ENCODE results near the gene SIM2. TPM values are rescaled to one million over a fixed set of nuclear protein-coding genes. Genes with fewer than 3 reads are reported as not detected.

SIM2 gene
- total RNA-seq, 4 donors from 2014 or later, result 1.00 to 9.3 (median 4.1) TPM

- Histone ChIP-seq H3K9me3 (no peaks in the 10 kb centered on the region), H3K36me3 (no peaks in the 10 kb centered on the region), H3K27me3 (peaks cover 0 to 9% (median 0%) of the 10 kb centered on the region in 3 donors), H3K4me3 (no peak overlapping the region), H3K27ac (no peak overlapping the region), H3K4me1 (no peaks in the 10 kb centered on the region)
- ATAC-seq, result no peak
- DNase-seq, result no peak
- intact Hi-C loops (cut with DNase I; ENCODE audit: low total_unique reads), result no loop called here
- TF ChIP-seq CTCF (IDR thresholded peaks at IDR 0.05 in 4 of 5, conservative IDR thresholded peaks at IDR 0.05 in 1 of 5), result no peak
- TF ChIP-seq POLR2A (IDR thresholded peaks at IDR 0.05), result no peak
- in situ Hi-C loops (cut with MboI; ENCODE audit: low sequenced_read_pairs in 4 of 4), result no loop called here
Observed at GRCh38 chr21:36657999-36658398, 40.9 kb upstream of the SIM2 start.

- Histone ChIP-seq H3K27ac (no peak overlapping the region), H3K9me3 (no peaks in the 10 kb centered on the region), H3K27me3 (peaks cover 0 to 9% (median 0%) of the 10 kb centered on the region in 3 donors), H3K4me3 (no peak overlapping the region), H3K4me1 (peaks cover 4 to 7% of the 10 kb centered on the region in 2 donors), H3K36me3 (no peaks in the 10 kb centered on the region)
- ATAC-seq (no peak), DNase-seq (no peak)
- in situ Hi-C loops (cut with MboI; ENCODE audit: low sequenced_read_pairs in 4 of 4) (no loop called here), intact Hi-C loops (cut with DNase I; ENCODE audit: low total_unique reads) (no loop called here)
- TF ChIP-seq CTCF (IDR thresholded peaks at IDR 0.05 in 4 of 5, conservative IDR thresholded peaks at IDR 0.05 in 1 of 5), result no peak
- no peak for TF ChIP-seq POLR2A (IDR thresholded peaks at IDR 0.05)
Observed at GRCh38 chr21:36658926-36659325, 40.0 kb upstream of the SIM2 start.

GRCh38 chr21:36661511-36662309, 37.2 kb upstream of the SIM2 start:
- Histone ChIP-seq H3K4me1 (peaks cover 6 to 15% of the 10 kb centered on the region in 2 donors), H3K4me3 (no peak overlapping the region), H3K27me3 (peaks cover 0 to 4% (median 0%) of the 10 kb centered on the region in 3 donors), H3K9me3 (no peaks in the 10 kb centered on the region), H3K27ac (no peak overlapping the region), H3K36me3 (no peaks in the 10 kb centered on the region)
- in situ Hi-C loops (cut with MboI; ENCODE audit: low sequenced_read_pairs in 4 of 4) (loop anchor here in 1 of 4 donors (10.0 kb wide), 1 partner anchor 263 kb away; no protein-coding TSS in a partner anchor), intact Hi-C loops (cut with DNase I; ENCODE audit: low total_unique reads) (loop anchor here (1.0 kb wide), 1 partner anchor 267 kb away; no protein-coding TSS in a partner anchor)
- peak; percentile 16 to 56 (median 45) for TF ChIP-seq CTCF (IDR thresholded peaks at IDR 0.05 in 4 of 5, conservative IDR thresholded peaks at IDR 0.05 in 1 of 5)
- no peak for TF ChIP-seq POLR2A (IDR thresholded peaks at IDR 0.05)
- ATAC-seq (no peak), DNase-seq (peak in 1 of 2 donors; percentile 22)

- Histone ChIP-seq H3K9me3 (no peaks in the 10 kb centered on the region), H3K4me1 (peaks cover 6 to 15% of the 10 kb centered on the region in 2 donors), H3K27ac (no peak overlapping the region), H3K27me3 (peaks cover 0 to 4% (median 0%) of the 10 kb centered on the region in 3 donors), H3K4me3 (peak overlapping the region in 1 of 4 donors; percentile 0), H3K36me3 (no peaks in the 10 kb centered on the region)
- ATAC-seq (no peak), DNase-seq (no peak)
- TF ChIP-seq CTCF (IDR thresholded peaks at IDR 0.05 in 4 of 5, conservative IDR thresholded peaks at IDR 0.05 in 1 of 5) (no peak), POLR2A (IDR thresholded peaks at IDR 0.05) (no peak)
- intact Hi-C loops (cut with DNase I; ENCODE audit: low total_unique reads), result no loop called here
- in situ Hi-C loops (cut with MboI; ENCODE audit: low sequenced_read_pairs in 4 of 4), result loop anchor here in 1 of 4 donors (10.0 kb wide), 1 partner anchor 262 kb away; no protein-coding TSS in a partner anchor
Observed at GRCh38 chr21:36663033-36663855, 35.7 kb upstream of the SIM2 start.
